Hepatocyte (in vitro differentiated cells): ENCODE data around the gene ACAT2.

Experiments
- CTCF ChIP-seq: fragments of 200-600 bp; sonication (generic); IDR thresholded peaks from 2 replicates; pipeline ENCODE4 v1.5.1; 2016; ENCODE audit warnings: antibody characterized with exemption, mild to moderate bottlenecking; ENCODE audit not compliant: poor library complexity
- EZH2 ChIP-seq: fragments of 200-600 bp; sonication (generic); IDR thresholded peaks from 2 replicates; pipeline ENCODE4 v1.6.1; 2016; ENCODE audit warnings: antibody characterized with exemption, mild to moderate bottlenecking, borderline replicate concordance
- EZH2phosphoT487 ChIP-seq: fragments of 200-600 bp; sonication (generic); IDR thresholded peaks from one replicate; pipeline ENCODE4 v1.6.1; 2018; ENCODE audit warnings: antibody characterized with exemption, mild to moderate bottlenecking, low read depth, moderate library complexity; ENCODE audit not compliant: unreplicated experiment, severe bottlenecking

GRCh38 chr6:159745081-159745480 is 16.8 kb upstream of the ACAT2 start:
- TF ChIP-seq CTCF (no peak), EZH2phosphoT487 (no peak), EZH2 (no peak)
